Right cardiac atrium (tissue), 5 donors: ENCODE data around the gene TSPAN5. TPM values are rescaled to one million over a fixed set of nuclear protein-coding genes. Genes with fewer than 3 reads are reported as not detected.
A peak's percentile ranks its signal among the peaks of the same experiment; 100 is the strongest.
"Not testable (repeated sequence)": the region's sequence is repeated elsewhere in the genome, so short reads cannot be mapped to it uniquely, and the experiment has no call there.

ENCODE experiments used
- ATAC-seq, 2 donors: fragments of 200-7000 bp; cut with Tn5 transposase; one replicate each; pipeline versions ENCODE4 v1.8.0 to v1.9.1; 2020; ENCODE audit warnings: moderate library complexity in 2 of 2, mild to moderate bottlenecking in 1 of 2
- DNase-seq, 3 donors: peaks; one replicate each; pipeline ENCODE4 v3.0.0-alpha.2; 2020
- H3K27ac ChIP-seq: one replicate; pipeline ENCODE4 v1.5.1; 2013; ENCODE audit warnings: mild to moderate bottlenecking, low read length, control low read depth, moderate library complexity
- H3K27me3 ChIP-seq: one replicate; pipeline ENCODE4 v1.6.1; 2013; ENCODE audit not compliant: control insufficient read depth, insufficient read depth
- H3K4me1 ChIP-seq: one replicate; pipeline ENCODE4 v1.6.1; 2013; ENCODE audit warnings: low read length; ENCODE audit not compliant: control insufficient read depth, insufficient read depth
- H3K4me3 ChIP-seq: one replicate; pipeline ENCODE4 v1.5.1; 2013; ENCODE audit warnings: low read length, control low read depth
- H3K9me3 ChIP-seq: one replicate; pipeline ENCODE4 v1.6.1; 2013; ENCODE audit warnings: low read length; ENCODE audit not compliant: control insufficient read depth
- WGBS: extraction: QIAGEN DNeasy Blood & Tissue Kit; methylation state at CpG from one replicate; pipeline ENCODE4 v1.1.7; 2013; 5-methylcytosine and 5-hydroxymethylcytosine counted together
- intact Hi-C, 4 donors: fragments of 100-400 bp; cut with DNase I; formaldehyde crosslinking; loops; one replicate each; pipeline versions ENCODE4 v1.11.0 to v1.14.0; 2022 to 2023
- polyA plus RNA-seq: library from polyadenylated mRNA; stranded (reverse); fragments of 200-250 nt; gene quantifications from one replicate; pipeline ENCODE4 v1.2.3, GENCODE V29; 2013
- total RNA-seq, 4 donors: library from RNA; stranded (reverse); fragmentation: NEBNext Ultra II Directional; extraction: Animal tissue kit (Norgen Biotek cat#: 25700); gene quantifications; one replicate each; pipeline ENCODE4 v1.2.1, GENCODE V29; 2021
- donor health status: healthy with polysubstance abuse.
- donor health status: DM: no; HTN: yes; CAD: no.
- donor health status: DM: no; HTN: no; CAD: no.
- donor health status: DM: no; HTN: yes; CAD: no; lungs with severe emphysema.
- donor health status: DM: yes; HTN: yes; CAD: no.

Gene TSPAN5
- total and polyA plus RNA-seq, 5 donors, result 1.2 to 2.5 (median 2.1) TPM

DNA sequence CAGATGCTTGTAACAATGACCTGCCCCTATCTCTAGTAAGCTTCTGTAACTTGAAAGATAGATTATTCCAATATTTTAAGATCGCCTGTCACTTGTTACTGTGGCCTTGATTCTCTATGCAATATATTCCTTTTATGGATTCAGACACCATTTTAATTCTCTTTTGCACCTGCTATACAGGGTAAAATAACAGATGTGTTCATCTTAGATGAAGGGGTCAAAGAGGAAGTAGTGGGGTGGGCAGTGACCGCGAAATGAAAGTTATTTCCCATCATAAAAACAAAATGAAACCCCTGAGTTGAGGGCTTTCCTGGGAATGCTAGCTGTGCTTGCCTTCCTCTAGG lies 175.9 kb downstream of the TSPAN5 start:
- H3K27ac ChIP-seq, result no peak overlapping the region
- no peak for DNase-seq
- no peaks in the 10 kb centered on the region for H3K4me1 ChIP-seq
- no peak for ATAC-seq
- no peak overlapping the region for H3K4me3 ChIP-seq
- no peaks in the 10 kb centered on the region for H3K9me3 ChIP-seq
- H3K27me3 ChIP-seq, result no peaks in the 10 kb centered on the region
- 83% methylated on average over 3 of the region's 3 CpGs for WGBS
- intact Hi-C loops, result no loop called here

GRCh38 chr4:98481167-98481566 lies 177.2 kb downstream of the TSPAN5 start:
- intact Hi-C loops, result no loop called here
- DNase-seq, result peak in 1 of 3 donors; percentile 22

DNA sequence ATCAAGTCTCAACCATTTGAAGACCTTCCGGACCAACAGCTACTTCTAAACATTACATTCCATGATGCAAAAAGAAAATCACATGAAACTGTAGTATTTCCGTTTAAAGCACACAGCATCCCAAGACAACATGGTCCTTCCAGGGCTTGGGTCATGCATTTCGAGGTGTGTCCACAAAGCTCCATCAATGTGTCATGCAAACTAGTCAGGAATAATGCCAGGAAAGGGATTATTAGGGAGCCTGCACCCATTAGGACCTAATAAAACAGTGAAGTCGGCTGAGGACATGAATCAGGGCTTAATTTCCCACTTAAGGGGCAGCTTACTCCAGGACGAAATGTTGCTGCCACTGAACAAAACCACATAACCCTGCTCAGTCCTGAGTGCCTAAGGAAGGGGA lies 177.9 kb downstream of the TSPAN5 start:
- intact Hi-C loops, result no loop called here
- ATAC-seq (no peak), DNase-seq (no peak)
- H3K9me3 ChIP-seq, result no peaks in the 10 kb centered on the region
- H3K27me3 ChIP-seq, result no peaks in the 10 kb centered on the region
- no peak overlapping the region for H3K27ac ChIP-seq
- H3K4me3 ChIP-seq, result no peak overlapping the region
- WGBS, result 94% methylated on average over 5 of the region's 5 CpGs
- H3K4me1 ChIP-seq, result no peaks in the 10 kb centered on the region

More at GRCh38 chr4:98481167-98481566, 177.2 kb downstream of the TSPAN5 start:
- Histone ChIP-seq H3K4me1 (no peaks in the 10 kb centered on the region), H3K9me3 (no peaks in the 10 kb centered on the region), H3K27me3 (no peaks in the 10 kb centered on the region), H3K4me3 (no peak overlapping the region), H3K27ac (no peak overlapping the region)
- WGBS, result 44% methylated on average over 3 of the region's 3 CpGs
- peak; percentile 25 to 66 for ATAC-seq

DNA sequence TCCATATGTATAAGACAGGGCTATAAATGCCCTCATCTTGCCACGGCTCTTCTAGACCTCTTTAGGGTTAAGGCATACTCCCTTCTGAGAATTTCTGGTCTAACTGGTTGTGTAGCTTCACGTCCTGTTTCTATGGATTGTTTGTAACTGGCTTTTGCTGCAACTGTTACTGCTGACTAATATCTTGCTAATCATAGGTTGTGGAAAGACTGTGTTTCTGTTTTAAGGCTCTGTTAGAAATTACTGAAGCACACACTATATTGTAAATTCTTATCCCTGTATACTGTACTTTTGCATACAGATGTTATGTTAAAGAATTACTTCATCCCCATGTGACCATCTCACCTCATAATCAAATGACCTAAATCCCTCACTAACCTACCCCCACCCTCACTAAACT lies 178.8 kb downstream of the TSPAN5 start:
- H3K9me3 ChIP-seq, ATAC-seq, H3K4me3 ChIP-seq, intact Hi-C loops, H3K27me3 ChIP-seq, DNase-seq, H3K27ac ChIP-seq, H3K4me1 ChIP-seq: not testable (repeated sequence)
- WGBS, result 83% methylated on average over 2 of the region's 2 CpGs

DNA sequence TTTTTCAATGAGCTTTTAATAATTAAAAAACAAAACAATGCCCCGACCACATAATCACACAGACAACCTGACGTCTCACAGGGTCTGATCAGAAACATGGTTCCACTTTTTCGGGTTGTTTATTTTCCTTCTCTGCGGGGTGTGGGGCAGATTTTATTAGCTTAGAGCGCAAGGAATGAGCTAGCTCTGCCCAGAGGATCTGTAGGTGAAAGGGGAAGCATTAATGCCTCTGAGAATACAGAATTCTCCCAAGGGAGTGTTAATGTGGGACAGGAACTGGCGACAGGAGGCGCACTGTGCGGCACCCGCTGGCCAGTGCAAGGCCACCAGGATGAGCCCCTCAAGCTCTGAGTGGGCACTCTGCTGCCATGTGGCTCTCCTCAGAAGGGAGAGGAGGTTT lies 181.5 kb downstream of the TSPAN5 start:
- no peak for DNase-seq
- WGBS, result 92% methylated on average over 9 of the region's 9 CpGs

GRCh38 chr4:98474408-98474844 lies 184.0 kb downstream of the TSPAN5 start:
- Histone ChIP-seq H3K4me1 (no peaks in the 10 kb centered on the region), H3K9me3 (no peaks in the 10 kb centered on the region), H3K4me3 (no peak overlapping the region), H3K27me3 (no peaks in the 10 kb centered on the region), H3K27ac (no peak overlapping the region)
- no peak for ATAC-seq
- intact Hi-C loops, result no loop called here
- 93% methylated on average over 3 of the region's 3 CpGs for WGBS
- DNase-seq, result no peak

More for the DNA sequence above, 181.5 kb downstream of the TSPAN5 start:
- Histone ChIP-seq H3K27ac (no peak overlapping the region), H3K9me3 (no peaks in the 10 kb centered on the region), H3K4me1 (no peaks in the 10 kb centered on the region), H3K4me3 (no peak overlapping the region), H3K27me3 (no peaks in the 10 kb centered on the region)
- intact Hi-C loops, result no loop called here
- no peak for ATAC-seq

- Histone ChIP-seq H3K27me3 (no peaks in the 10 kb centered on the region), H3K4me3 (no peak overlapping the region), H3K27ac (no peak overlapping the region), H3K4me1 (peaks cover 3% of the 10 kb centered on the region), H3K9me3 (no peaks in the 10 kb centered on the region)
- WGBS, result 85% methylated on average over 5 of the region's 5 CpGs
- DNase-seq, result no peak
- ATAC-seq, result no peak
- intact Hi-C loops, result no loop called here
These were observed 185.4 kb downstream of the TSPAN5 start for GRCh38 chr4:98473046-98473445.

- H3K27ac ChIP-seq, result no peak overlapping the region
These were observed 187.6 kb downstream of the TSPAN5 start for GRCh38 chr4:98470831-98471230.

DNA sequence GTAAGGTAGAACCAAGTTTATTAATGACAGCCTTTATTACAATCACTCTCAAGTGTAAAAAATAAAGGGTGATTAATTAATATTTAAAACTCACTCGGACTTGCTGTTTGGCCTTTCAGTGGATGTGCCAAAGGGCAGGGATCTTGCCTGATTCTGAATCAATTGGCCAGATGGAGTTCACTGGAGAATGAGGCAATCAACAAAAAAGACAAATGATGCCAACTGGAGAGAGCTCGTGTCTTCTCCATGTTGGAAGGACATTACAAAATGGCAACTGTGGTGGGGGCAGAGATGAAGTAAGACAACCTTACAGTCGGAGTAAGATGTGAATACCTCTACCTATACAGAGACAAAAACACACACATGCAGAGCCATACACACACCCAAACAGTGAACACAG lies 188.0 kb downstream of the TSPAN5 start:
- Histone ChIP-seq H3K27ac (no peak overlapping the region), H3K9me3 (no peaks in the 10 kb centered on the region), H3K27me3 (no peaks in the 10 kb centered on the region), H3K4me1 (peaks cover 3% of the 10 kb centered on the region), H3K4me3 (no peak overlapping the region)
- ATAC-seq (no peak), DNase-seq (no peak)
- intact Hi-C loops, result no loop called here
- WGBS, result 80% methylated on average over 3 of the region's 3 CpGs

More at GRCh38 chr4:98470831-98471230, 187.6 kb downstream of the TSPAN5 start:
- peaks cover 3% of the 10 kb centered on the region for H3K4me1 ChIP-seq
- no peak overlapping the region for H3K4me3 ChIP-seq
- ATAC-seq, result no peak
- 83% methylated on average over 7 of the region's 7 CpGs for WGBS
- H3K9me3 ChIP-seq, result no peaks in the 10 kb centered on the region
- intact Hi-C loops, result no loop called here
- H3K27me3 ChIP-seq, result no peaks in the 10 kb centered on the region
- no peak for DNase-seq

GRCh38 chr4:98469771-98470170 lies 188.6 kb downstream of the TSPAN5 start:
- no peak for DNase-seq
- Histone ChIP-seq H3K9me3 (no peaks in the 10 kb centered on the region), H3K27me3 (no peaks in the 10 kb centered on the region), H3K4me3 (no peak overlapping the region), H3K27ac (no peak overlapping the region), H3K4me1 (peaks cover 3% of the 10 kb centered on the region)
- no peak for ATAC-seq
- 59% methylated on average over 2 of the region's 2 CpGs for WGBS
- intact Hi-C loops, result loop anchor here in 1 of 4 donors (10.0 kb wide), 1 partner anchor 935 kb away; no protein-coding TSS in a partner anchor

- WGBS, result 32% methylated on average over 6 of the region's 6 CpGs
- peak; percentile 43 to 79 (median 78) for DNase-seq
- peak overlapping the region; percentile 29 for H3K27ac ChIP-seq
- H3K4me3 ChIP-seq, result no peak overlapping the region
- H3K9me3 ChIP-seq, result no peaks in the 10 kb centered on the region
- intact Hi-C loops, result loop anchor here in 1 of 4 donors (10.0 kb wide), 1 partner anchor 936 kb away; no protein-coding TSS in a partner anchor
- H3K4me1 ChIP-seq, result peaks cover 3% of the 10 kb centered on the region
- H3K27me3 ChIP-seq, result no peaks in the 10 kb centered on the region
- peak; percentile 64 to 79 for ATAC-seq
These were observed 189.7 kb downstream of the TSPAN5 start for GRCh38 chr4:98468709-98469108.

- DNase-seq, result peak; percentile 55 to 79 (median 73)
- peak; percentile 91 to 93 for ATAC-seq
These were observed 190.8 kb downstream of the TSPAN5 start for GRCh38 chr4:98467627-98468072.

More at GRCh38 chr4:98467627-98468072, 190.8 kb downstream of the TSPAN5 start:
- Histone ChIP-seq H3K9me3 (no peaks in the 10 kb centered on the region), H3K27ac (no peak overlapping the region), H3K4me3 (peak overlapping the region; percentile 53), H3K4me1 (peaks cover 3% of the 10 kb centered on the region), H3K27me3 (no peaks in the 10 kb centered on the region)
- intact Hi-C loops, result loop anchor here in 1 of 4 donors (10.0 kb wide), 1 partner anchor 937 kb away; no protein-coding TSS in a partner anchor
- 2% methylated on average over 20 of the region's 20 CpGs for WGBS
